Osteoblast (primary cell): Measurements from ENCODE around the gene OSCAR. TPM values are rescaled to one million over a fixed set of nuclear protein-coding genes. Genes with fewer than 3 reads are reported as not detected.

Source experiments
- DNase-seq: peaks from one replicate; pipeline ENCODE4 v3.0.0; 2011; ENCODE audit warnings: low spot score, mixed read lengths; ENCODE audit not compliant: insufficient read length; ENCODE audit errors: missing footprints
- H2AFZ ChIP-seq: 2 replicates; pipeline ENCODE4 v1.6.0; 2011; ENCODE audit warnings: mild to moderate bottlenecking, low read length
- H3K27ac ChIP-seq: 2 replicates; pipeline ENCODE4 v1.5.1; 2011; ENCODE audit warnings: mild to moderate bottlenecking, low read depth, low read length, moderate library complexity
- H3K27me3 ChIP-seq: 2 replicates; pipeline ENCODE4 v1.6.0; 2012; ENCODE audit warnings: mild to moderate bottlenecking, control low read depth, inconsistent platforms, low read length, moderate library complexity; ENCODE audit not compliant: insufficient read depth
- H3K36me3 ChIP-seq: 2 replicates; pipeline ENCODE4 v1.5.1; 2011; ENCODE audit warnings: mild to moderate bottlenecking, low read length, control low read depth, moderate library complexity; ENCODE audit not compliant: insufficient read depth
- H3K4me1 ChIP-seq: 2 replicates; pipeline ENCODE4 v1.5.1; 2011; ENCODE audit warnings: mild to moderate bottlenecking, low read length, control low read depth, moderate library complexity; ENCODE audit not compliant: insufficient read depth
- H3K4me2 ChIP-seq: 2 replicates; pipeline ENCODE4 v1.6.0; 2011; ENCODE audit warnings: mild to moderate bottlenecking, low read length; ENCODE audit not compliant: insufficient read depth
- H3K4me3 ChIP-seq: fragments of 200-600 bp; sonication (generic); 3 replicates; pipeline ENCODE4 v1.5.1; 2012; ENCODE audit warnings: mild to moderate bottlenecking, low read length, inconsistent platforms; ENCODE audit not compliant: insufficient read depth
- H3K79me2 ChIP-seq: 2 replicates; pipeline ENCODE4 v1.6.0; 2012; ENCODE audit warnings: mild to moderate bottlenecking, low read length, control low read depth, inconsistent platforms; ENCODE audit not compliant: insufficient read depth
- H3K9me3 ChIP-seq: 2 replicates; pipeline ENCODE4 v1.5.1; 2011; ENCODE audit warnings: low read depth, low read length, control low read depth
- H4K20me1 ChIP-seq: 2 replicates; pipeline ENCODE4 v1.6.0; 2012; ENCODE audit warnings: mild to moderate bottlenecking, low read length, control low read depth; ENCODE audit not compliant: insufficient read depth
- total RNA-seq: library from RNA; depleted of rRNA; stranded (reverse); fragments of >200 nt; gene quantifications from 2 replicates; pipeline ENCODE4 v1.2.3, GENCODE V29; 2012
- TF ChIP-seq, protein P1 (sequence below): IDR thresholded peaks from 2 replicates; pipeline ENCODE4 v1.5.1; 2011; ENCODE audit warnings: mild to moderate bottlenecking, low read depth, low read length, moderate library complexity; ENCODE audit errors: extremely low read depth

Gene OSCAR
- total RNA-seq, 1 donor = 0.36 TPM

DNA sequence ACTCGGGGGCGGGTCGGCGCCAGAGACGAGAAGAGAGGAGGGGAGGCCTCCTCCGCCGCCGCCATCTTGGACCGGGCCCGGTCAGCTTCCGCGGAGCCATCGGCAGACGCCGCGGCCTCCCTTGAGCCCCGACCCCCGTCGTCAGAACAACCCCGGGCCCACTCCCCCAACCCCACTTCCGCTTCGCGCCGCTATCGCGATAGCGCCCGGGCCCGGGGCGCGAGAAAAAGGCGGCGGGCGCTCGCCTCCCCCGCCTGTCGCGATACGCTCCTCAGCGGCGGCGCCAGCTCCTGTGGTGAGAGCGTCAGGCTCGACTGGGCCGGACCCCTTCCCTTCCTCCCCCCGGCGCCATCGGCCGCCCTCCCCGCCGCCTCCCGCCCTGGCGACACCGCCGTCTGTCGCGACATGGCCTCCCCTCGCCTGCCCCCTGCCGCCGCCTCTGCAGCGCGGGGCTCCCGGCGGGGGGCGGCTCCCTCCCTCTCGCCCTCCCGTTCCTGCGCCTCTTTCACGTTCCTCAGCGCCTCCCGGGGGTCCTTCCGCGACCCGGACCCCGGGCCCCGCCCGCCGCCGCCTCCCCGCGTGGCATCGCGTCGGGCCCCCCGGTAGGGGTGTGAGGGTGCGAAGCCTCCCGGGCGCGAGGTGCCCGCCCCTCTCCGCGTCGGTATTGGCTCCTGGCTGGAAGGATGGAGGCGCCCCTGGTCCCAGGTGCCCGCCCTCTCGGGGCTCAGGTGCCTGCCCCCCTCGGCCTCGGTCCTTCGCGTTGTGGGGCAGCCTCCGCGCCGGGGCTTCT is 37.3 kb upstream of the OSCAR start, which contains the start of gene CNOT3:
Gene CNOT3, plus strand, starts transcription at position 64 of the 790 bp plus-strand sequence. CDS start 5,217 bp downstream, outside the sequence.
- H3K79me2 ChIP-seq = peaks cover 53% of the 10 kb centered on the region

DNA sequence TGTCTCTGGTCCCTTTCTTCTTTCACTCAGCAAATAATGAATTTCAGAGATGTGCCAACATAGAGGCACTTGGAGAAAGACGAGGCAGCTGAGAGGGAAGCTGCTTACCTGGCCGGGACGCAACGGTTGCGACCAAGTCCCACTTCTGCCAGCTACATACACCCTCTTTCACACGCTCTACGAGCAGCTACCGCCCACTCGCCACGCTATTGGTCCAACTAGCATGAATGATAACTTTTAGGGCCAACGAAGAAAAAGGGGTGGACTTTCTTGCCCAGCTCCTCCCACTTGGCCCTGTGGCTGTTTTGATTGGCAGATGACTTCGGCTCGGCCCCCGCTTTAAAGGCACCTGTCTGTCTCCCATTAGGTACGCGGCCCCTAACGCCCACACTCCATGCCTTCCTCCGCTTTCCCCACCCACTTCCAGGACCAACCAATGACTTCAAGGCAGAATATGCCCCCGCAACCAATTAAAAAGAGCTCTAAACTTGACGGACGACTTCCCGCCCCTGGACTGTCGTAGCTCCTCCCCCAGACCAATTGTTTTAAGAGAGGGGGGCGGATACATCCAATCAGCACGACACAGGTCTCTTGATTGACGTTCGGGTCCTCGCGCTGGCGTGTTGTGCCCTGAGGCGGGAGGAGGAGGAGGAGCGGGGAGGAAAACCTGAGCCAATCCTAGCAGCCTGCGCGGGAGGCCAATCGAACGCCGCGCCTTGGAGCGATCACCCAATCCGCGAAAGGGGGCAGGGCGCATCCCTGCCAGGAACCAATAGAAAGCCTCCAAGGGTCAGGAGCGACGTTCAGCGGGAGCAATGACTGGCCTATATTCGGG is 36.5 kb upstream of the OSCAR start:
- peak; percentile 100 for DNase-seq
- Histone ChIP-seq H3K36me3 (peaks cover 26% of the 10 kb centered on the region), H3K79me2 (peaks cover 45% of the 10 kb centered on the region), H3K9me3 (no peaks in the 10 kb centered on the region), H4K20me1 (peaks cover 37% of the 10 kb centered on the region), H3K27me3 (no peaks in the 10 kb centered on the region), H3K4me3 (peak overlapping the region; percentile 87), H2AFZ (peak overlapping the region; percentile 81), H3K27ac (peak overlapping the region; percentile 73), H3K4me2 (peak overlapping the region; percentile 99), H3K4me1 (peaks cover 19% of the 10 kb centered on the region)
- TF ChIP-seq, protein P1, sequence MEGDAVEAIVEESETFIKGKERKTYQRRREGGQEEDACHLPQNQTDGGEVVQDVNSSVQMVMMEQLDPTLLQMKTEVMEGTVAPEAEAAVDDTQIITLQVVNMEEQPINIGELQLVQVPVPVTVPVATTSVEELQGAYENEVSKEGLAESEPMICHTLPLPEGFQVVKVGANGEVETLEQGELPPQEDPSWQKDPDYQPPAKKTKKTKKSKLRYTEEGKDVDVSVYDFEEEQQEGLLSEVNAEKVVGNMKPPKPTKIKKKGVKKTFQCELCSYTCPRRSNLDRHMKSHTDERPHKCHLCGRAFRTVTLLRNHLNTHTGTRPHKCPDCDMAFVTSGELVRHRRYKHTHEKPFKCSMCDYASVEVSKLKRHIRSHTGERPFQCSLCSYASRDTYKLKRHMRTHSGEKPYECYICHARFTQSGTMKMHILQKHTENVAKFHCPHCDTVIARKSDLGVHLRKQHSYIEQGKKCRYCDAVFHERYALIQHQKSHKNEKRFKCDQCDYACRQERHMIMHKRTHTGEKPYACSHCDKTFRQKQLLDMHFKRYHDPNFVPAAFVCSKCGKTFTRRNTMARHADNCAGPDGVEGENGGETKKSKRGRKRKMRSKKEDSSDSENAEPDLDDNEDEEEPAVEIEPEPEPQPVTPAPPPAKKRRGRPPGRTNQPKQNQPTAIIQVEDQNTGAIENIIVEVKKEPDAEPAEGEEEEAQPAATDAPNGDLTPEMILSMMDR = no peak

More for the DNA sequence above, 37.3 kb upstream of the OSCAR start, which contains the start of gene CNOT3:
- Histone ChIP-seq H3K27ac (peak within 1 kb of the TSS; percentile 73), H3K4me2 (peak within 1 kb of the TSS; percentile 99), H3K9me3 (no peaks in the 10 kb centered on the region), H3K36me3 (peaks cover 34% of the 10 kb centered on the region), H3K4me1 (peaks cover 19% of the 10 kb centered on the region), H3K4me3 (peak within 1 kb of the TSS; percentile 87), H3K27me3 (no peaks in the 10 kb centered on the region), H2AFZ (peak within 1 kb of the TSS; percentile 81), H4K20me1 (peaks cover 46% of the 10 kb centered on the region)
- TF ChIP-seq, protein P1 = no peak
- DNase-seq = peak; percentile 91

DNA sequence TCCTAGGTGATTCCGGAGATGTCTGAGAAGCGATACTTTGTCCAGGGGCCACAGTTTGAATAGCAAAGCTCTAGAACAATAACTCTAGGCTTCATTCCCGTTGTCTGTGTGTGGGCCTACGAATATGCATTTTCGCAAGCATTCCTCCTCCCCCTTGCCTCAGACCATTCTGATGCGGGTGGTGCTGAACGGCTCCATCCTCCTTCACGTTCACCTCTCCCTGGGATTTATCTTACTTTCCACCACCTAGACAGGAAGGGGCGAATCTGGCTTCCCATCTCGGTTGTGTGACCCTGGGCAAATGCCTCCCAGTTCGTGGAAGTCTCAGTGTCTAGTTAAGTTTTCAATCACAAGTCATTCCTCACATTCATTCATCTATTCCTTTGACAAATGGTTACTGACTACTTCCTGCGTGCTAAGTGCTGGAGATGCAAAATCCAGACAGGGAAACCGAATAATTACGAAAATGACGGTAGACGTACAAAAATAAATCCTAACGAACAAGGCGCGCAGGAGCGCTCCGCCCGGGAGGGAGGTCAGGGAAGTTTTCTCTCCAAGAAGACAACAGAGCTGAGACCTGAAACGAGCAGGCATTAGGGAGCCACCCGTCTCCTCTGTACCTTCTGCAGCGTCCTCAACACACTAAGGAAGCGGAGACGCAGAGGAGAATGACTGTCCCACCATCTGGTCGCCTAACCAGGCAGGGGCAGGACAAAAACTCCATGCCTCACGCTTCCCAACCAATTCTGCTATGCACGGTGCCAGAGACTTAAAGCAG is 35.7 kb upstream of the OSCAR start:
- TF ChIP-seq, protein P1 = no peak

More for the DNA sequence above, 35.7 kb upstream of the OSCAR start:
- H2AFZ ChIP-seq = peak overlapping the region; percentile 81
- peak overlapping the region; percentile 76 for H3K4me3 ChIP-seq
- H3K79me2 ChIP-seq = peaks cover 37% of the 10 kb centered on the region
- peak overlapping the region; percentile 71 for H3K27ac ChIP-seq
- no peaks in the 10 kb centered on the region for H3K27me3 ChIP-seq
- peaks cover 19% of the 10 kb centered on the region for H3K4me1 ChIP-seq
- DNase-seq = peak; percentile 92
- peaks cover 26% of the 10 kb centered on the region for H3K36me3 ChIP-seq
- H3K9me3 ChIP-seq = no peaks in the 10 kb centered on the region
- peak overlapping the region; percentile 99 for H3K4me2 ChIP-seq
- peaks cover 29% of the 10 kb centered on the region for H4K20me1 ChIP-seq
